SK-N-MC (cell line): ENCODE measurements around the gene KCNG2.

Experiments
- EZH2 ChIP-seq: fragments of 200-600 bp; sonication (generic); IDR thresholded peaks from one replicate; pipeline ENCODE4 v1.6.1; 2017; ENCODE audit warnings: antibody characterized with exemption
- FOXP2 ChIP-seq: optimal IDR thresholded peaks from 2 replicates; pipeline ENCODE3; 2011; ENCODE audit warnings: mild to moderate bottlenecking, moderate library complexity; ENCODE audit not compliant: insufficient read depth; ENCODE audit errors: extremely low read length, control extremely low read depth
- POLR2AphosphoS5 ChIP-seq: IDR thresholded peaks from 2 replicates; pipeline ENCODE4 v1.6.1; 2012; ENCODE audit warnings: mild to moderate bottlenecking, low read depth, low read length, borderline replicate concordance

DNA sequence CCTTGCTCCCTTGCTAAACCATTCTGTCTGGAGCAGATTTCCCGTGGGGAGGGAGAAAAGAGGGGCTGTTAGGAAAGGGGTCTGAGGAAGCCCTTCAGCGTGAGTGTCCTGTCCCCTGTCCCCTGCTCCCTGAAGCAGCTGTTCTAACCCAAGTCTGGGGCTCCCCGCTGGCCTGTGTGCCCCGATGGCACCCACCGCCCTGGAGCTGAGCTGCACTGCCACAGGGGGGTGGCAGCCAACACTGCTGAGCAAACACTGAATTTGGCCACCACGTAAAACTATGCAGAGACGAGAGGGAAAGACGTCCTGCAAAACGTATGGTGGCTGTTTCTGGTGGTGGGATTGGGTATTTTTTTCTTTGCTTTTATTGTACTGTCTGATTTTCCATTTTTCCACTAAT lies 17.9 kb downstream of the KCNG2 start:
- TF ChIP-seq EZH2: no peak
- no peak for TF ChIP-seq POLR2AphosphoS5
- no peak for TF ChIP-seq FOXP2
